Neuronal stem cell (in vitro differentiated cells): Measurements from ENCODE around the gene GLB1L.

Experiments
- DNase-seq: peaks from one replicate; pipeline ENCODE4 v3.0.0-alpha.2; 2013; ENCODE audit warnings: low spot score
- H2AFZ ChIP-seq: one replicate; pipeline ENCODE4 v1.6.1; 2013; ENCODE audit warnings: mild to moderate bottlenecking, low read length, inconsistent platforms
- H2AK5ac ChIP-seq: 2 replicates; pipeline ENCODE4 v1.6.1; 2013; ENCODE audit warnings: low read depth, mild to moderate bottlenecking, inconsistent platforms, low read length, moderate library complexity, mixed read lengths
- H2BK120ac ChIP-seq: 2 replicates; pipeline ENCODE4 v1.6.1; 2013; ENCODE audit warnings: low read depth, mild to moderate bottlenecking, inconsistent platforms, low read length, moderate library complexity, mixed read lengths
- H2BK12ac ChIP-seq: one replicate; pipeline ENCODE4 v1.6.1; 2013; ENCODE audit warnings: low read length, inconsistent platforms
- H2BK15ac ChIP-seq: 2 replicates; pipeline ENCODE4 v1.6.1; 2013; ENCODE audit warnings: mild to moderate bottlenecking, low read length, inconsistent platforms, mixed read lengths
- H2BK5ac ChIP-seq: one replicate; pipeline ENCODE4 v1.6.1; 2013; ENCODE audit warnings: inconsistent platforms, mild to moderate bottlenecking, low read length, moderate library complexity
- H3K14ac ChIP-seq: one replicate; pipeline ENCODE4 v1.6.1; 2013; ENCODE audit warnings: low read length, inconsistent platforms
- H3K18ac ChIP-seq: 2 replicates; pipeline ENCODE4 v1.6.1; 2013; ENCODE audit warnings: low read length, inconsistent platforms
- H3K23ac ChIP-seq: 2 replicates; pipeline ENCODE4 v1.6.1; 2013; ENCODE audit warnings: low read depth, mild to moderate bottlenecking, mixed read lengths, low read length, inconsistent platforms; ENCODE audit not compliant: poor library complexity
- H3K27ac ChIP-seq: replicated peaks from 3 replicates; pipeline ENCODE4 v1.5.1; 2013; ENCODE audit warnings: low read length, inconsistent platforms
- H3K27me3 ChIP-seq, 3 experiments: 2 replicates each; pipeline ENCODE4 v1.6.1; 2013; ENCODE audit warnings: low read length in 3 of 3, mild to moderate bottlenecking in 2 of 3, inconsistent platforms in 1 of 3, low read depth in 1 of 3, mixed read lengths in 1 of 3, moderate library complexity in 1 of 3; ENCODE audit not compliant: control insufficient read depth in 3 of 3, insufficient read depth in 3 of 3
- H3K36me3 ChIP-seq, 2 donors: replicated peaks in 1 of 2; 2 replicates each; pipeline ENCODE4 v1.6.1; 2013; ENCODE audit warnings: low read length in 2 of 2; ENCODE audit not compliant: control insufficient read depth in 2 of 2, insufficient read depth in 2 of 2
- H3K4ac ChIP-seq: 2 replicates; pipeline ENCODE4 v1.6.1; 2013; ENCODE audit warnings: inconsistent platforms, mild to moderate bottlenecking, low read length, moderate library complexity
- H3K4me1 ChIP-seq, 2 donors: 1 replicate in 1 of 2; 2 replicates in 1 of 2; pipeline ENCODE4 v1.6.1; 2013; ENCODE audit warnings: low read length in 2 of 2, low read depth in 1 of 2; ENCODE audit not compliant: control insufficient read depth in 2 of 2, insufficient read depth in 1 of 2
- H3K4me2 ChIP-seq: one replicate; pipeline ENCODE4 v1.6.1; 2013; ENCODE audit warnings: mild to moderate bottlenecking, low read length, inconsistent platforms; ENCODE audit not compliant: insufficient read depth, poor library complexity, severe bottlenecking
- H3K4me3 ChIP-seq, 2 donors: 2 replicates each; pipeline ENCODE4 v1.5.1; 2013; ENCODE audit warnings: low read length in 2 of 2, mild to moderate bottlenecking in 2 of 2, inconsistent platforms in 1 of 2, moderate library complexity in 1 of 2
- H3K79me1 ChIP-seq: one replicate; pipeline ENCODE4 v1.6.1; 2013; ENCODE audit warnings: low read depth, mild to moderate bottlenecking, inconsistent platforms, low read length, moderate library complexity
- H3K9ac ChIP-seq: one replicate; pipeline ENCODE4 v1.6.1; 2013; ENCODE audit warnings: mild to moderate bottlenecking, low read depth, low read length, inconsistent platforms; ENCODE audit not compliant: poor library complexity
- H3K9me3 ChIP-seq, 2 donors: replicated peaks in 1 of 2; 2 replicates each; pipeline versions ENCODE3 to v1.6.1; 2013; ENCODE audit warnings: low read length in 2 of 2, mild to moderate bottlenecking in 2 of 2, inconsistent platforms in 1 of 2, low read depth in 1 of 2, mixed read lengths in 1 of 2, moderate library complexity in 1 of 2; ENCODE audit not compliant: control insufficient read depth in 2 of 2, insufficient read depth in 1 of 2
- H4K8ac ChIP-seq: one replicate; pipeline ENCODE4 v1.6.1; 2013; ENCODE audit warnings: low read depth, mild to moderate bottlenecking, inconsistent platforms, low read length, moderate library complexity
- H4K91ac ChIP-seq: one replicate; pipeline ENCODE4 v1.6.1; 2013; ENCODE audit warnings: low read length, low read depth, mild to moderate bottlenecking, inconsistent platforms; ENCODE audit not compliant: poor library complexity
- WGBS, 2 donors: extraction: QIAGEN DNeasy Blood & Tissue Kit; methylation state at CpG; one replicate each; pipeline ENCODE4 v1.1.7; 2013; ENCODE audit warnings: missing lambda C conversion rate in 2 of 2, mixed read lengths in 1 of 2; ENCODE audit not compliant: insufficient read length in 2 of 2, insufficient replicate concordance in 1 of 2; ENCODE audit errors: extremely low coverage in 2 of 2; 5-methylcytosine and 5-hydroxymethylcytosine counted together

The GLB1L gene

GRCh38 chr2:219221957-219222518, 23.2 kb downstream of the GLB1L start:
- Histone ChIP-seq H3K27ac (no peak overlapping the region), H3K4ac (no peak overlapping the region), H2AK5ac (no peak overlapping the region), H3K79me1 (peaks cover 5% of the 10 kb centered on the region), H3K4me3 (no peak overlapping the region), H2BK15ac (no peak overlapping the region), H2BK5ac (peak overlapping the region; percentile 66), H4K91ac (no peak overlapping the region), H2BK12ac (no peak overlapping the region), H3K9ac (no peak overlapping the region), H3K23ac (no peak overlapping the region), H3K36me3 (peaks cover 49 to 69% of the 10 kb centered on the region in 2 donors), H3K4me1 (peaks cover 7 to 12% of the 10 kb centered on the region in 2 donors), H3K4me2 (no peak overlapping the region), H4K8ac (no peak overlapping the region), H3K18ac (no peak overlapping the region), H3K27me3 (no peaks in the 10 kb centered on the region), H2BK120ac (no peak overlapping the region), H3K14ac (no peak overlapping the region), H3K9me3 (no peaks in the 10 kb centered on the region), H2AFZ (no peak overlapping the region)
- WGBS, 2 donors, result no CpG with 5 or more reads among the region's 16 CpGs
- no peak for DNase-seq

GRCh38 chr2:219220652-219221402, 24.4 kb downstream of the GLB1L start:
- Histone ChIP-seq H3K4me3 (no peak overlapping the region), H4K91ac (no peak overlapping the region)

GRCh38 chr2:219219784-219220532, 25.3 kb downstream of the GLB1L start:
- Histone ChIP-seq H3K23ac (peak overlapping the region; percentile 31), H3K9me3 (no peaks in the 10 kb centered on the region), H3K36me3 (peaks cover 43 to 70% of the 10 kb centered on the region in 2 donors), H3K79me1 (peaks cover 2% of the 10 kb centered on the region), H3K4me3 (no peak overlapping the region), H3K4me2 (peak overlapping the region; percentile 11), H2BK120ac (no peak overlapping the region), H3K27me3 (no peaks in the 10 kb centered on the region), H3K14ac (peak overlapping the region; percentile 6), H2BK15ac (peak overlapping the region; percentile 79), H3K4me1 (peaks cover 7 to 12% of the 10 kb centered on the region in 2 donors), H2BK12ac (peak overlapping the region; percentile 22), H3K4ac (no peak overlapping the region), H3K27ac (no peak overlapping the region), H2AK5ac (peak overlapping the region; percentile 89), H3K9ac (peak overlapping the region; percentile 72), H3K18ac (peak overlapping the region; percentile 99), H2AFZ (no peak overlapping the region), H2BK5ac (peak overlapping the region; percentile 26), H4K91ac (no peak overlapping the region), H4K8ac (no peak overlapping the region)
- no CpG with 5 or more reads among the region's 18 CpGs for WGBS, 2 donors
- no peak for DNase-seq

More at GRCh38 chr2:219220652-219221402, 24.4 kb downstream of the GLB1L start:
- no peak for DNase-seq
- WGBS, 2 donors, result no CpG with 5 or more reads among the region's 19 CpGs
- H3K79me1 ChIP-seq, result peaks cover 2% of the 10 kb centered on the region
- no peak overlapping the region for H2BK12ac ChIP-seq
- no peak overlapping the region for H2BK120ac ChIP-seq
- no peak overlapping the region for H4K8ac ChIP-seq
- peaks cover 7 to 12% of the 10 kb centered on the region in 2 donors for H3K4me1 ChIP-seq
- H3K9ac ChIP-seq, result no peak overlapping the region
- no peaks in the 10 kb centered on the region for H3K27me3 ChIP-seq
- no peak overlapping the region for H3K14ac ChIP-seq
- no peak overlapping the region for H3K23ac ChIP-seq
- H2BK15ac ChIP-seq, result no peak overlapping the region
- peaks cover 51 to 70% of the 10 kb centered on the region in 2 donors for H3K36me3 ChIP-seq
- H3K4ac ChIP-seq, result no peak overlapping the region
- H3K9me3 ChIP-seq, result no peaks in the 10 kb centered on the region
- H2AFZ ChIP-seq, result no peak overlapping the region
- H2AK5ac ChIP-seq, result no peak overlapping the region
- no peak overlapping the region for H3K4me2 ChIP-seq
- H3K18ac ChIP-seq, result no peak overlapping the region
- no peak overlapping the region for H3K27ac ChIP-seq
- no peak overlapping the region for H2BK5ac ChIP-seq
